Measurements from ENCODE around the gene CEND1.

- TF ChIP-seq CTCF (IDR thresholded peaks at IDR 0.05; ENCODE audit: low read depth, low read length, poor library complexity, severe bottlenecking) (no peak), EZH2phosphoT487 (IDR thresholded peaks at IDR 0.05; ENCODE audit: borderline replicate concordance, low read length) (no peak)
These were observed 23.0 kb downstream of the CEND1 start for GRCh38 chr11:766936-767210.

All from DOHH2 (cell line).